T-helper 1 cell treated with Interleukin-12 subunit alpha and Interleukin-12 subunit beta and Interleukin-4 antibody, amounts not matched to agents 30 ng/mL and 1 ng/mL, for 36 hours (primary cell): ENCODE data around the gene GRM5. TPM values are rescaled to one million over a fixed set of nuclear protein-coding genes. Genes with fewer than 3 reads are reported as not detected.
"Not testable (repeated sequence)": the region's sequence is repeated elsewhere in the genome, so short reads cannot be mapped to it uniquely, and the experiment has no call there.

Source experiments
- intact Hi-C: fragments of 100-400 bp; cut with micrococcal nuclease; formaldehyde crosslinking; loops from one replicate; pipeline ENCODE4 v1.15.1; 2024
- total RNA-seq: library from RNA; stranded (reverse); gene quantifications from 2 replicates; pipeline ENCODE4 v1.2.3, GENCODE V29; 2022

Gene GRM5
- total RNA-seq, 1 donor from 2014 or later = not detected

DNA sequence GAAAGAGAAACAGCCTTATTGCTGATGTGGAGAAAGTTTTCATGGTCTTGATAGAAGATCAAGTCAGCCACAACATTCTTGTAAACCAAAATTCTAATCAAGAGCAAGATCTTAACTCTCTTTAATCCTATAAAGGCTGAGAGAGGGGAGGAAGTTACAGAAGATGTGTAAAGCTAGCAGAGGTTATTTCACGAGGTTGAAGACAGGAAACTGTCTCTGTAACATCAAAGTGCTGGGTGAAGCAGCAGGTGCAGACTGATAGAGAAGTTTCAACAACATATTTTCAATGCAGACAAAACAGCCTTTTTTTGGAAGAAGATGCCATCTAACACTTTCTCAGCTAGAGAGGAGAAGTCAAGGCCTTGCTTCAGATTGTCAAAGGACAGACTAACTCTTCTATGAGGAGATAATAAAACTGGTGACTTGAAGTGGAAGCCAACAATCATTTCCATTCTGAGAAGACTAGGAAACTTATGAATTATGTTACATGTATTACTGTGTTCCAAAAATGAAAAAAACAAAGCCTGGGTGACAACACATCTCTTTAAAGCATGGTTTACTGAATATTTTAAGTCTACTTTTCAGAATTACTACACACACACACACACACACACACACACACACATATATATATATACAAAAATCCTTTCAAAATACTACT is 221.9 kb downstream of the GRM5 start:
- intact Hi-C loops = loop anchor here (10.0 kb wide), 2 partner anchors 419 to 489 kb away; no protein-coding TSS in a partner anchor

DNA sequence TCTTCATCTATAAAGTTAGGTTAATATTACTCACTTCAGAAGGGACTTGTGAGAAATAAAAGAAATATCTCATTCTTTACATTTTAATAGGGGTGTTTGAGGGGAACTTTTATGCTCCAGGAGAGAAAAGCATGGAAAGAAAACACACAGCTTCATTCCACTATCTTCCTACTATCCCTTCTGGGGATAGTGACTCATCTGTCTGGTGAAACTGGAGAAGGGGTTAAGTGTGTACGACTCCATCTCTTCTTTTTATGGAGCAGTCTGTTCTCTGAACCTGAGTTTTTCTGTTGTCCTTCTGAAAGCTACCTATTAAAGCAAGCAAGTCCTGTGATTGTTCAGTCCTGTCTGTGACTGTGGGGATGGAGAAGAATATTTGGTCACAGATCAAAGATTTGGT is 227.6 kb downstream of the GRM5 start:
- intact Hi-C loops = not testable (repeated sequence)

DNA sequence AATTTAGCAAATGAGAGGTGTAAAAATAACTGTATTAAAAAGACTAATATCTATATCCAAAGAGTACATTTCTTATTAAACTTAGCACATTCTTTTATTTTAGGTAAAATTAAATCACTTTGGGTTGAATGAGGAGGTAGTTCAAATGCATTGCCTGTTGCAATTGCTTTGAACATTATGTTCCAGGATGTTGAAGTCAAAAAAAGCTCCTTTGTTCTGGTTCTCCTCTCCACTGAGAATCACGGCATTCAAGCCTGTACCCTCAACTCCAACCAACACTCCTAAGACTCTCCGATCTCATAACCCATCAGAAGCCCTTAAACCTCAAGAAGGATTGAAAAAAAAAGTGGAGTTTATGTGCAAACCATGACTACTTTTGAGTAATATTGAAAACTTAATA is 230.1 kb downstream of the GRM5 start:
- intact Hi-C loops = not testable (repeated sequence)

DNA sequence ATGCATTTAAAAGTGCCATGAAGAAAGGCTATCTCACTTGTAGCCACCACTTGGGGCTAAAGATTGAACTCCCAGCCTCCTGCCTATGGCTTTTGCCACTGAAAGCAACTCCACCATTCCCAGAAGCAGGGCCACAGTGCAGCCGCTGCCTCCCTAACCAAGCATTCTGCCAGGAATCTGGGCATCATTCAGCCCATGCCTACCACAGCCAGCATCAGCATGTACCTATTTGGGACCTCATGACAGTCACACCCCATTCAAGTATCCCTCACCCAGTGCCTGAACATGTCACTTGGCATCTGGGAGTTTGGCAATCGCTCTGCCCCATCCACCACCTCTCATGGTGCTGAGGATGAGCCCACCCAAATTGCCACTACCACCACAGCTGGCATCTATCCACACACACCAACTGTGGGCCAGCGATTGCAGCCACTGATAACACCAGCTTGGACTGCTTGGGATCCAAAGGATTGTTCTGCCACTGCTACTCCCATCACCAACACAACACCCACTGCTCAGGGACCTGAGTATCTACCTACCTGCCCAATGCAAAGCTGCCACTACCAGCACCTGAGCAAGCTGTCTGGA is 234.4 kb downstream of the GRM5 start:
- intact Hi-C loops = no loop called here

DNA sequence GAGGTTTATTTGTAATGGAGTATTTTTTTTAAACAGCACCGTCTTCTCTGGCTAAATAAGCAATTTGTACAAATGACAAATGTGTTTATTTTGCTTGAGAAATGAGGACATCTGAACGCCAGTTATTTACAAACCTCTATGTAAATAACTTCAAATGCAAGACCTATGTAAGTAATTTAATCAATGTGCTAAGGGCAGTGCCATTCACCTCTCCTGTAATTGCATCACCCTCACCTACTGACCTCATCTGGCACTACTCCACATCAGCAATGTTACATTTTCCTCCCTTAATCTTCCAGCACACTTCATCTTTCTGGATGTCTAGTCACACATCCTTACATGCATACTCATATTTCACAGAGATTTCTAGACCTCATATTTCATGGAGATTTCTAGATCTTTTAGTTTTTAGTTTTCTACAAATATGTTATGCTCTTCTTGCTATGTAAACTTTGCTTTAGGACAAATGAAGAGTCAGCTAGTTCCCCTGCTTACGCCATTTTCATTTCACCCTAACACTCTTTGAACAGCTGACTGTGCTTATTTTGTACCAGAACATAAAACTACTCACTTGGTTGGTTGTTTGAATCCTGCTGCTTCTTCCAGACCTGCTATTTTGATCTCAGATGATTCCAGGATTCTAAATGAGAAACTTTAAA is 238.6 kb downstream of the GRM5 start:
- intact Hi-C loops = no loop called here

DNA sequence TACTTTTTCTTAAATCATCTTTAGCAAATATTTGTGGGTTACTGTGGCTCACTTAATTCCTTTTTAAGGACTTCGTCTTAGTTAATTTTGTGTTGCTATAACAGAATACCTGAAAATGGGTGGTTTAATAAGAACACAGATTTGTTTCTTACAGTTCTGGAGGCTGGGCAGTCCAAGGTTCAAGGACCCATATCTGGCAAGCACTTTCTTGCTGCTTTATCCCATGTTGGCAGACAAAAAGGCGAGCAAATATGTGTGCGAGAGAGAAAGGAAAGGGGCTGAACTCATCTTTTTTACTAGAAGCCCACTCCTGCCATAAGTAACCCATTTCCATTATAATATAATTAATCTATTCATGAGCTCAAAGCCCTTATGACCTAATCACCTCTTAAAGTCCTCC is 246.2 kb downstream of the GRM5 start:
- intact Hi-C loops = no loop called here

DNA sequence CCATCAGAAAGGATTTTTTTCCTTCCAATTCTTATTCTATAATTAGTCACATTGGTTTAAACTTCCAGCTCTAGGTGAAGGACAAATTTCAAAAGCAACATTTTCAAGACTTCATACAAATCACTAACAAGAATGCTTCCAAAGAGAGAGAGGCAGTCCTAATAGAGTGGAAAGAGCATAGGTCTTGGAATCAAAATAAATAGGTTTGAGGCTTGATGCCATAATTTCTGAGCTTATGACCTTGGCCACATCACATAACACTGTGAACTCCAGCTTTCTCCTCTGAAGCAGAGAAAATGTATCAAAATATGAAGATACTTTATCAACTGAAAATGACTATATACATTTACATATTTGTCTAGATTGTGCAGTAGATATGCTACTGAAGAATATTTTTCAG is 246.8 kb downstream of the GRM5 start:
- intact Hi-C loops = no loop called here

DNA sequence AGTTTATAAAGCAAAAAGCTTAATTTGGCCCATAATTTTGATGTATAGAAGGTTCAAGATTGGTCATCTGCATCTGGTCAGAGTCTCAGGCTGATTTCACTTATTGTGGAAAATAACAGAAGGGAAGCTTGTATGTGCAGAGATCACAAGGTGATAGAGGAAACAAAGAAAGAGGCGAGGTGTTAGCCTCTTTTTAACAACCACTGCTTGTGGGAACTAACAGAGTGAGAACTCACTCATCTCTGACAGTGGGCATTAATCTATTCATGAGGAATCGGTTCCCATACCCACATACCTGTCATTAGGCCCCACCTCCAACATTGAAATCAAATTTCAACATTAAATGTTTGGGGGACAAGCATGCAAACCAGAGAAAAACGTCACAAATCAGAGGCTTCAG is 250.3 kb downstream of the GRM5 start:
- intact Hi-C loops = no loop called here

DNA sequence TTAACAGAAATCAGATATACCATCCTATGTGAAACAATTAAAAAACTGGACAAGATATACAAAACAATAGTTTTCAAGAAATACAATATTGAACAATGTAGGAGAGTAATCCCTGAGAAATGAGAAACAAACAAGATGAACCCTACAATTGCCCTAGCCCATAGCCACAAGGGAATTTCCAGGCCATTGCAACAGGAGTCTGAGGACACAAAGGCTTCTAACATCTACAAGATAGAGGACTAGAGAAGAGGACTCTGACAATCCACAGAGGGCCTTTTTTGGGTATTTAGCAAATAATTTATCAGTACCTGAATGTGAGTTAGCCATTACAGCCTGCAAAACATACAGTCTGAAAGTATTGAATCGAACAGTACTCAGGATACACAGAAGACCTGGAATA is 251.7 kb downstream of the GRM5 start:
- intact Hi-C loops = no loop called here

DNA sequence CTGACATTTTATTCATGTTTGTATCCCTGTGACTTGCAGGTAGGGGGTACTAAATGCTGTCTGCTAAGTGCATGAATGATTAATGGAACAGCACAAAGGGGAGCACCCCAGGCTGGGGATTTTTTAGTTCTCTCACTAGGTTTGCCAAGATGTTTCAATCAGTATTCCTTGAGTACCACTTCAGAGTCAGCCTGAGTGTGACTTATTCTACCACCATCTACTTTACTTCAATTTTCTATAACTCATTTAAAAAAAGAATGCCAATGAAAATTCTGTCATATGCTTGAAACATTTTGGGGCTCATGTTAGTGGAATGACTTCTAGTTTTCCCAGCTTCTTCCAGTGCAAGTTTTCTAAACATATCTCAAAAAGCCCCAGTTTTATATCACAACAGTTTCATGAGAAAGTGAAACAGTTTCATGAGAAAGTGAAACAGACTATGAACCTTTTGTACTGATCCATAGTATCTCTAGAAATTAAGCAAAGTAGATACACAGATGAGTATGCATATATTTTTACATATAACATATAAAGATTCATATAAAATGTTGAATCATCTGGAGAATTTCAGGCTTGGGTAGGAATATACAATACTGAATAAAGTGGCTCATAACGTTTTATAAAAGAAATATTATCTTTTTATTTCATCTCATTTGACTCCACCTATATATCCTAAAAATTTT is 252.4 kb downstream of the GRM5 start:
- intact Hi-C loops = no loop called here

DNA sequence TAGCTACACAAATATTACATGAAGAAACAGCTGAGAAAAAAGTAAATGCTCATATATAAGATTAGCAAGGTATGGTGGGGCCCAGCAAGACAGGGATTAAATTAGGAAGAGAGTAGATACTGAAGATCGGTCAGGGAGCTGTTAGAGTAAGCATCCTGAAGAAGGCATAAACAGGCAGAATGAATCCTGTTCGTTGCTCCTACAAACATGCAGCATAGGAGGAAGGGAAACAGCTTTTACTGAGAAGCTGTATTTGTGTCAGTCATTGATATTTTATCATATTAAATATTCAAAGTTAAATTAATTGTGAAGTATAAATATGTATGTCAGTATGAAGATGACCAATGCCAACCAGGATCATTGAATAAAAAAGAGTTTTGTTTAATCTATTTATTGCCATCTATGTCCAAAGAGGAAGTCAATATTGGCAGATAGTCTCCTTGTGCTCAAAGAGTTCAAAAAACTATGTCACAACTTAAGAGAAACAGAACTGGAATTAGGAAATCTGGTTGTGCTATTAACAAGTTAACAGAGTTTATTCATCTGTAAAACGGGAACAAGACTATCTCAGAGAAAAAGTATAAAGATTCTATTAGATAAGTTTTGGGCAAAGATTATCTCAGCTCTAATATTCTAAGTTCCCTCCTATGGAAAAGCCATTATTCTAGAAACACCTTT is 255.2 kb downstream of the GRM5 start:
- intact Hi-C loops = no loop called here

DNA sequence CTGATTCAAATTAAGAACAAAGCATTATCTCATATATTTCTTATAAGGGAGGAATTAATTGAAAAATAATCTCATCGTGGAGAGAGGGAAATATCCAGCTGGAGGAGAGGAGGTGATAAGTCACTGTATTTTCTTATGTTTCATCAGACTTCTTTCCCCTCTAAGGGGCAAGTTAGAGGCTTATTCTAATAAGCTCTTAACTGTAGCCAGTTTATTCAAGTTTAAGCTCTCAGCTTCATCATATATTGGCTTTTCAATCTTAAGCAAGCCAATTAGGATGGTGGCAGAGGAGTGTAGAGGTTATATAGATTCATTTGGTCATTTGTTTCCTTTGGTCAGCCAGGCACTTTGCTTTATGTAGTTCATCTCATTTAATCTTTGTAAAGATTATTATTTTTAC is 256.7 kb downstream of the GRM5 start:
- intact Hi-C loops = no loop called here

DNA sequence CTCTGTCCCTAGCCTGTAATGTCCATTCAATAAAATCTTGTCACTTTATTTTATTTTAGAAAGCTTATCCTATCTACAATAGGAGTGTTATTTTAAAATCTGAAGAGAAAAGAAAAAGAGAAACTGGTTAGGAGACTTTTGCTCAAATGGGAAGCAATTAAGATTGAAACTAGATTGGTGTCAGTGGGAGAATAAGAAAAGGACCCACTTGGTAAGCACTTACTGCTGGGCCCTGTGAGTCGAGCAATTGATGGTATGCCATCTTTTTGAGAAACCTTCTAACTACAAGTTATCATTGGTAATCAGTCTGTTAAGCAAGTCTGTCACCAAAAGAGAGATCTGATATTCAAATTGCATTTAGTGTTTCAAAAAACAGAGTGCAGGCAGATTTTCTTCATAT is 258.4 kb downstream of the GRM5 start:
- intact Hi-C loops = no loop called here

DNA sequence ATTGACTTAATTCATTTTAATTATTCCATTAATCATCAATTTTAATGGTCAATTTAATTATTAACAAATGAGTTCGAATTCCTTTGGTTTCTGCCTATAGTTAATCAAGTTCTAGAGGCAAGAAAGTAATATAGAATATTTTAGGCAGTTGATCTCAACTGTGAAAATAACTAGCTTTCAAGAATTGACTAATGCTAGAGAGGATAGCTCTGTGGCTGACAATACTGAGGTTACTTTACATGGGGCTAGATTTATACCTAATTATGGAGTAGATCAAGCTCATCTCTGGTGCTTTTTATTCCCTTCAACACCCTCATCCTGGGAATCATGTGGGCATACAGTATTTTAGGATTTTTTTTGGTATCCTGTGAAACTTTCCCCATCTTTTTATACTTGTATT is 259.4 kb downstream of the GRM5 start:
- intact Hi-C loops = no loop called here

DNA sequence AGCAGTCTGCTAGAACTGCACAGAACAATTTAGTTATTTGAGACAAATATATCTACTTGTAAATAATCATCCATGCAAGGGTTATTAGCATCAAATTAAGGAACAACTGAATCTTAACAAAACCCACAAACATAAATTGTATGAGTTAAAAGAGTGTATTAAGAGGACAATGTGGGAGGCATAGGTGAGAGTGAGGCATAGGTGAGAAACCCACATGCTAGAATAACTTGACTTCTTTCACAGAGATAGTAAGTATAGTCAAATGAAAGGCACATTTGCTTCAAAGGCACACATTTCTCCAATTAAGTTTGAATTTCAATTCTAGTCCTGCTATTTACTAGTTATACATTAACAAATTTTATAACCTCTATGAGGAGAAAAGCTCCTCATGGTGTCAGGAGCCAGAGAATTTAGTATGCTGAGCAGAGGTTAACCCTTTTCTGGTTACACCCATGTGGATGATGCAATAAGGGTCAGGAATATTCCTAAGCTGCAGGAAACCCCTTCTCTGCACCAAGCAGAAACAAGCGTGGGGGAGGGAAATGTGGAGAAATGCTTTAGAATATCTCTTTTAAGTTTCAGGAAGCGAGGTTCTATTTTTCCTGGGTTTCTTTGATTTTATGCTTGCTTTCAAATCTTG is 264.2 kb downstream of the GRM5 start:
- intact Hi-C loops = no loop called here

DNA sequence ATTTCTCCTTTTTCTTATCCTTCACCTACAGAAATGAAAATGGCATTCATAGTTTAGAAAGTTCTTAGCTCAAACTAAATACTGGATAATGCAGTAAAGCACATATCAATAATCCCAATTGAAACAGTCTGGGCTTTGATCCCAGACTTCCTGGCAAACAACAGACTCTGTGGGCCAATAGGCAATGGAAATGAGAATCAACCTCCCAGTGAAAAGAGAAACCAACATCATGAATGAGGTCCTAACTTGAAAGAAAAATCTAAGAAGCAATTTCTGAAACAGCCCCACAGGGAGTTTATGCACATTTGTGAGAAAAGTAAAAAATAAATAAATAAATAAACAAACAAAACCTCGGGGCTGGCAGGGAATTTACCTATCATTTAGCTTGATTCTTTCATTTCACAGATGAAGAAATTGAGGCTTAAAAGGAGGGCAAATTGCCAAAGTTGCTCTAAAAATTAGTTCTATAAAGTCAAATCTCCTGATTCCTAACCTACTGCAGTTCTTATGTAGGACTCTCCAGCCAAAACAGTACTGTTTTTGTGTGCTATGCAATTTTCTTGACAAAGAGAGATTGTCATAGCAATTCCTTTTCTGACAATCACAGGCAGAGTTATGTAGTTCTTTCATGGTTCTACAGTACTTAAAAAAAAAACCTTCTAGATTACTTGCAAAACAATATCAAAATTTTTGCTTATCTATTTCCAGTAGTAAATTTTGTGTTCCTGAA is 265.8 kb downstream of the GRM5 start:
- intact Hi-C loops = no loop called here

DNA sequence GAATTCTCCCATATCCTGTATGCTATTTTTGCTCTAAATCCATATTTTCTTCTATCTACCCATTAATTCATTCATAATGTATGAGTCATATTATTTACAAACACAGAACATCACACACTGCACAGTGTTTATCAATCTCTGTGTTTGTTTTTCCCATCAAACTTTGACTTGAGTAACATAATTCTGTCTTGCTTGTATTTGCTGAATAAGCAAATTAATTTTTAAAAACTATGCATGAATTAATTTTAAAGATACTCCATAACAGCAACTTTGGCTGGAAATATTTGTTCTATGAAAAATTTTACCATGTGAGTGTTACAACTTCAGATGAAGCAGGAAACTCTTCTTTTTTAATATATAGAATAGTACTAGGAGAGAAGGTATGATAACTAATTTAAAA is 275.6 kb downstream of the GRM5 start:
- intact Hi-C loops = no loop called here

DNA sequence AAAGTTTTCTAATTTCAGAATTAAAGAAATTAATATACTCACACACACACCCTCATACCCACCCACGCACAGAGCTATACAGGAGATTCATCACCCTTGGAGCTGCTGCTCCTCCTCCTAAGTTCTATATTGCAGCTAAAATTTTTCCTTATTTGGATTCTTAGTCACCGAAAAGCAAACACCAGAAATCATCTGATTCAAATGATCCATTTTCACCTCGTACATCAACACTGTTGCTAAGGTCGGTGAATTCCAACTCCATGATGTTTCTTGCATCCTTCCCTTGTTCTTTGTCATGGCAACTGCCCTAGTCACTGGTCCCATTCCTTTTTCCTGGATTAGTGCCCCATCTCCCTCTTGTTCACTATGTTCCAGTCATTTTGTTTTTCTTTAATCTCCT is 286.2 kb downstream of the GRM5 start:
- intact Hi-C loops = no loop called here

DNA sequence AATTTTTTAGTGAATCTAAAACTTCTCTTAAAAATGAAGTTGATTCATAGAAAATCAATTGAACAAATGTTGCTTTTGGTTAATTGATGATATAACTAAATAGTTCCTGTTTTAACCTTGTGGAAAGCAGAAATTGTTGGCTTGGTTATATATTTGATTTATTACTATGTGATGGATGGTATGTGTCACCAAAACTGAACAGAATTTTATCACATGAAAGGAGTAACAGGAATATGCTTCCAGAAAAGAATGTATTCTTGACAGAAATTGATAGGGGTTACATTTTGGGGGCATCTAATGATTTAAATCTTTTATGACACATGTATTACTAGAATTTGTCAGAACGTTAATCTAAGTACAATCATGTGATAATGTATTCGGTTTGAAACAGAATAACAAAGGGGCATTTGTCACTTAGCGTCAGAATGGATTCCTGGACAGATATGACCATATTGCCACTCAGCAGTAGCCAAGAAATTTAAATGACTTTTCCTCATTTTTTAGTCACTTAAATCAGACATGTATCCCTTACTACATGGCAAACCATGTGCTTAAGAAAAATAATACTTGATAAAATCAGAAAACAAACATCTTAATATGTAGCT is 295.2 kb downstream of the GRM5 start:
- intact Hi-C loops = no loop called here

DNA sequence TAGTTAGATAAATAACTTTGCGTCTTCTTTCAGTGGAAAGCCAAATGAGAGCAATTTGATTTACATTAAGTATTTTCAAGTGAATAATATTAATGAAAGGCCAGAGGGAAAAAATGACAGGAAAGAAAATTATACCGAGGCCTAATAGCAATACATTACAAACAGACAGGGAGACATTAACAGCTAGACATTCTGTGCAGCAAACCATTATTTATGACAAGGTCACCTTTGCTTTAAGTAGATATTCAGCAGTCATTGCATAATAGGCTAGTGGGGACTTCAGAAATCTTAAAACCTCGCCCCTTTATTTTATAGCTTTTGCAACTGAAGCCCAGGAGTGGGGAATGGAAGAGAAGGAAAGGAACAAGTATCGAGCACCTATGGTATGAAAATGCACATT is 321.6 kb downstream of the GRM5 start:
- intact Hi-C loops = no loop called here
